ENCODE data around the gene UFM1.
A peak's percentile ranks its signal among the peaks of the same experiment; 100 is the strongest.
"Not testable (repeated sequence)": the region's sequence is repeated elsewhere in the genome, so short reads cannot be mapped to it uniquely, and the experiment has no call there.

Gene UFM1

DNA sequence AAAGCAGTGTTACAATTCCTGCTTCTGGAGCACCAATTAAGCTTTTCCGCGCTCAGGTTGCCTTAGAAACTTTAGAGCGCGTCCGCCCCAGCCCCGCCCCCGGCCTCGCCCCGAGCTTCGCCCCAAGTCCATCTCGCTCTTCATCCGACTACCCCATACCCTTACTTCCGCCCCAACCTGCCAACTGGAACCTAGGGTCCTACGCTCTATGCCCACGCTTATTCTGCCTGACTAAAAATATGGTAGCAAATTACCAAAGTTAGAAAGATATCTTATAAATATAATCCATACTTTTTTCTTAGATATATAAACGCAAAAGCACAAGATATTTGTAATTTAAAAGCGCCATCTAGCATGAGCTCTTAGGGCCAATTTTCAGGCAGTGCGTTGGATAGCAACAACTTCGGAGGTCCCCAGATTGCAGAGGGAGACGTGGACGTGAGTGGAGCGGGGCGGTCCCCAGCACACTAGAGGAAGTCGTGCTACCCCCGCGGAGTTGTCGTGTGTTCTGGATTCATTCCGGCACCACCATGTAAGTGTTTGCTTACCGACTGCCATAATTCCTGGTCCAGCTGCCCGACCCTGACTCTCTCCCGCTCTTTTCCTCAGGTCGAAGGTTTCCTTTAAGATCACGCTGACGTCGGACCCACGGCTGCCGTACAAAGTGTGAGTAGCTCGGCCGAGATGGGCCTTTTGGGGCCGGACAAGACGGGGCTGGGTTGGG, at the start of gene UFM1:
UFM1 (plus strand) TSS at position 462 of the 724 bp plus-strand sequence; CDS start at position 531, 69 bp downstream.
- peak; percentile 73 to 76 for DNase-seq (ENCODE audit: extremely low read depth in 1 of 2, low read depth in 1 of 2)

DNA sequence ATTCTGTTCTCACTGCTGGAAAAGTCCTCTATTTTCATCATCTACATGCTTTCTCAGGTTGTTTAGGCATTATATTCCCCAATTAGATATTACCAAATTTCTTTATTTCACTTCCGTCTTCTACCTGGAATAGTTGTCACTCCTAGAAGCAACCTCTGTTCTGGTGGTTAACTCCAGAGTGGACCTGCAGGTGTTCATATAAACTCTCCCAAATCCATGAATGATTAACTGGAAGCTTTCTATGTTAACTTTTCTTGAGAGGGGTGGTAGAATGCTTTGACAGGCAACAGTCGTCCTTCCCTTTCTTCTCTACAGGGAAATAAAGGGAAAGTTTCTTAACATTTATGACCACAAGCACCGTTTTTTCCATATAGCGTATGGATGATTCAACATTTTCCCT, 48.4 kb upstream of the UFM1 start:
- DNase-seq (ENCODE audit: extremely low read depth in 1 of 2, low read depth in 1 of 2): no peak

DNA sequence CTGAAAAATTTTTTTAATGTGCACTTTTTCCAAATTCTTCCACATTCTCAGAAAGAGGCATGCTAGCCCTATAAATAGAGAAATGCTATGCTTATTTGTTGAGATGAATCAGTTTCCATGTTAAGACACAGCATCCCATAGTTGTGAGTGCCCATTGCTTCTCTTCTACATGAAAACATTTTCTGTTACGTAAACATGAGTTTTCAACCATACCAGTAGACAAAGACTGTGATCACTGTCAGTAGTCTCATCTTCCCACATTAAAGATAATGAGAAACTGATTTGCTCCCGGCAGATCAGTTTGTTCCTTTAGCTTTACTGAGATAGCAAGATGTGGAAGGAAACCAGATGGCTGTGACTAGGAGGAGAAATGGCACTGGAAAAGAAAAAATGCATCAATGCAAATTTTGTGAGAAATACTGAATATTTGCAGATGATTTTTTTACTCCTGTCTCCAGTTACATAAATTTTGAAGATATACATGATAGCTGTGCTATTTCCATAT, 45.8 kb upstream of the UFM1 start:
- DNase-seq (ENCODE audit: extremely low read depth in 1 of 2, low read depth in 1 of 2): no peak

DNA sequence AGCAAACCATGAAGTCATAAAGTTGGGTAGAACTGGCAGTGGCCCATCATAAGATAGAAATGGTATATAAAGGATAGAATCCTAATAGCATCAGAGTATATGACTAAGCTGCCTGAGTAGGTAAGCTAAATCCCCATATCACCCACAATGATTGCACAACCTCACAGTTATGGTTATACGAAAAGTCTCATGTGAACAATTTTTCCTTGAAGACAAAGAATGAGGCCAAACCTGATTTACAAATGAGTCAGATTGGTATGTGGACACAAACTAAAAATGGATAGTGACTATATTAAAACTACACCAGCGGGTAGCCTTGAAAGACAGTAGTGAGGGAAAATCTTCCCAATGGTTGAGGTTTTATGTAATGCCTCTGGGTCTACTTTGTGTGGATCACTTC, 40.9 kb upstream of the UFM1 start:
- no peak for DNase-seq (ENCODE audit: extremely low read depth in 1 of 2, low read depth in 1 of 2)

DNA sequence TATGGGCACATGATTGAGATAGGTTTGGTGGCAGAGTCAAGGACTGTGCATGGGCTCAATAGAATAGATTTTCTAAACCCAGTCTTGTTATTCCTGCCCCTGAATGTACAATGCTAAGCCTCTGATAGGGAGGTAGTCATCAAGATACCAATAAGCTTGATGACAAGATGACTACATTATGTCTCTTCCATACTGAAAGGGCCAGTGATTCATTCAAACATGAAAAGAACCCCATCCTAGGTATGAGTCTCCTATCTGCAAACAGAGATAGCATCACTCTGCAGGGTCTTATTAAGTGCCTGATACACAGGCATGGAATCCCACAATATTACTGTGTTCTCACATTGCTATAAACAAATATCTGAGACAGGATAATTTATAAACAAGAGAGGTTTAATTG, 40.3 kb upstream of the UFM1 start:
- no peak for DNase-seq (ENCODE audit: extremely low read depth in 1 of 2, low read depth in 1 of 2)

DNA sequence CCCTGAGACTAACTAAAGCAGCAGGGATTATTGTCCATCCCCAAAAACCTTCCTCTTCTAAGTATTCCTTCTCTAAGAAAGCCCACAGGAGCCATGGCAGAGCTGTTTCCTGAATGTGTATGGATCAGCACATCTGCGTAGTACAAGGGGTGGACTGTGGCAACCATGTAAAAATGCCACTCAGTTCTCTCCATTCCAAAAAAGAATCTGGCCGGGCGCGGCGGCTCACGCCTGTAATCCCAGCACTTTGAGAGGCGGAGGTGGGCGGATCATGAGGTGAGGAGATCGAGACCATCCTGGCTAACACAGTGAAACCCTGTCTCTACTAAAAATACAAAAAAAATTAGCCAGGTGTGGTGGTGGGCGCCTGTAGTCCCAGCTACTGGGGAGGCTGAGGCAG, 38.5 kb upstream of the UFM1 start:
- not testable (repeated sequence) for DNase-seq (ENCODE audit: extremely low read depth in 1 of 2, low read depth in 1 of 2)

DNA sequence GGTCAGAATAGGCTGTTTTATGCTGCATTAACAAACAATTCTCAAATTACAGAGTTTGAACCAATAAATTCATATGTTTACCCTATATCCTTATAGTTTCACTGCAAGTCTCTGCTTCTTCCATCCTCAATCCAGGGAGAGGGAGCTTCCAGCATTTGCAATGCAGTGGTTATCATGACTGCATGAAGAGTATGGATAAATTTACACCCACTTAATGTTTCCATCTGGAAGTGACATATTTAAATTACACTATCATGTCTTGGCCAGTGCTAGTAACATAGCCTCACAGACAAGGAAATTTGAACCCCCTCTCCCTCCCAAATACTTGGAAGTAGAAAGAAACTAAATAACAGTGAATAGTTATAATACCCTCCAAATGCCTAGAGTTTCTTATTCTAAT, 33.5 kb upstream of the UFM1 start:
- DNase-seq (ENCODE audit: extremely low read depth in 1 of 2, low read depth in 1 of 2): no peak

DNA sequence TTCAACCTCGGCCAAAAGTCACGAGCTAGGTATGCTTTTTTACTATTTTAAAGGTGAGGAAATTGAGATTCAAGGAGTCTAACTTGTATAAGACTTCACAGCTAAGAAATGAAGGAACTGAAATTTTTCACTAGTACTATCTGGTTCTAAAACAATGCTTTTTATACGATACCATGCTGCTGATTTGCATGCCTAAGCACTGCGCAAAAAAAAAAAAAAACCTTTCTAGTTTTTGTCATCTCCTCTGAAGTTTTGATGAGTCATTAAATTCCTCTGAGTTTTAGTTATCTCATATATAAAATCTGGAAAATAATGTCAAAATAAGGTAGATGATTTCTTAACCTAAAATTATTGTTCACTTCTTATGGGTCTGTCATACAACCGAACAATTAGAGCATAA, 28.0 kb upstream of the UFM1 start:
- DNase-seq (ENCODE audit: extremely low read depth in 1 of 2, low read depth in 1 of 2): no peak

DNA sequence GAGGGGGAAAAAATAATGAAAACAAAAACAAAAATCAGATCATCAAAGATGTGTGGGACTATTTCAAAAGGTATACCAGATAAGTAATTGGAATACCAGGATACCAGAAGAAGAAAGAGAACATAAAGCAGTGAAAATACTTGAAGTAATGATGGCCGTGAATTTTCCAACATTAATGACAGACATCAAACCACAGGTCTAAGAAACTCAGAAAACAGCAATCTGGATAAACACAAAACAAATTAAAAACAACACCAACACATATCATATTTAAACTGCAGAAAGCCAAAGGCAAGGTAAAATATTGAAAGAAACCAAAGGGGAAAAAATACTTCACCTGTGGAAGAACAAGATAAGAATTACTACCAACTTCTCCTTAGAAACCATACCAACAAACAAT, 24.2 kb upstream of the UFM1 start:
- no peak for DNase-seq (ENCODE audit: extremely low read depth in 1 of 2, low read depth in 1 of 2)

DNA sequence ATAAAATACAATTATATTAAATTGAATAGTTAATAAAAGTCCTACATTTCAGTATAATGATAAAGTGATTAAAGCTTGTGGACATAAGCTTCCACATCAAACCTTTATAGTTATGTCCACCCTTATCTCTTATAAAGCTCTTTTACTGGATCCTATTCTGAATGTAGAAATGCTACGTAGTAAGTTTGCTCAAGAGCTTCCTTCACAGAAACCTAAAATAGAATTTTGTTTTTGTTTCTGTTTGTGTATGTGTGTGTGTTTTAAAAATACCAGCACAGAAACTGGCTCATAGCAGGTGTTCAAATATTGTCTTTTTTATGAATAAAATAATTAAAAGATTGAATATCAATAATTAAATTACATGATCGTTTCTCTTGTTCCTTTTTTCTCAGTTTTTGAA, 21.0 kb upstream of the UFM1 start:
- DNase-seq (ENCODE audit: extremely low read depth in 1 of 2, low read depth in 1 of 2): no peak

DNA sequence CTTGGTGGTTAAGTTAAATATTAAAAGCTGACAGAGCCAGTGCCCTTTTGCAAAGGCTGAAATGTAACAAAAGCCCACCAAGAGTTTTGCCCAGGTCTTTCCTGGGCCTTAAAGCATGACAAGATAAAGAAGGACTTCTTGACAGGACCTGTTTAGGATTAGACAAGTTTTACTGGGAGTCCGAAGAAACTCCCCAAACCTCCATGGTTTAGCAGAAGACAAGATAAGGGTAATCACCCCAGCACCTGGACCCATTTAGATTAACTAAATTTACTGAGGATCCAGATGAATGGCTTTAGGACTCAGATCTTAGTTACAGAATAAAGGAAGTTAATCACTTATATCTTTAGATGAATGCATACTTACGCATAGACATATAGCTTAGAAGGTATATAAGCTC, 14.8 kb upstream of the UFM1 start:
- no peak for DNase-seq (ENCODE audit: extremely low read depth in 1 of 2, low read depth in 1 of 2)

DNA sequence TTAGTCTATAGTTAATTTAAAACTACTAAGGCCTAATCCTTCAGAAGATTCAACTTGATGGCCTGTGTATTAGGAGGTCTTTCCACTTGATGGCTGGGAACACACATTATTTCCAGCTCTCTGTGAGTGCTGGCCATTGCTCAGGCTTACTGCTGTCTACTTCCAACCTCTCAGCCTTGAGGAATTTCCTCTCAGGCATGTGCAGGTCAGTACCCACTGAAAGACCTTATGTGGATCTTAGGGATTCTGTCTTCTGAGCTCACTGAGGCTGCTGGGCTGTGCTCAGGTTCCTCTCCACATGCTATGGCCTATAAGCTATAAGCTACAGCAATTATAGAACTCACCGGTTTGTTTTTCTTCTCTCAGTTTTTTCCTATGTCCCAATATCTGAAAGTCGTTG, 11.6 kb upstream of the UFM1 start:
- DNase-seq (ENCODE audit: extremely low read depth in 1 of 2, low read depth in 1 of 2): no peak

DNA sequence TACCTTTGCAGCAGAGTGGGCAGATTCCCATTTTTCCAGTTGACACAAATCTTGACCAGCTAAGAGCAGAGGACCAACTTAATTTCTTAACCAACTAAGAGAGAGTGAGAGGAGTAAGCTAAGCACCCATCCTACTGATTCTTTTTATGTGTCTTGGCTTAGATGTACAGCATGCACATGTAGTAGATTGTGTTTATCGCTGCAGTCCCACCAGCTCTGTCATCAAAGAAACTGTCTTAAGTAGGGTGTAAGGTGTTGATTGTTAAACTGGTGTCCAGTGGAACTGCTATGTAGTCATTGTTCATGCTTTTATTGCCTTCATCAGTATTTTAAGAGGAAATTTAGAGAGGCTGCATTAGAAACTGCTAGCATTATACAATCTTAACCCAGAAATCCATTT, 9.0 kb upstream of the UFM1 start:
- no peak for DNase-seq (ENCODE audit: extremely low read depth in 1 of 2, low read depth in 1 of 2)

DNA sequence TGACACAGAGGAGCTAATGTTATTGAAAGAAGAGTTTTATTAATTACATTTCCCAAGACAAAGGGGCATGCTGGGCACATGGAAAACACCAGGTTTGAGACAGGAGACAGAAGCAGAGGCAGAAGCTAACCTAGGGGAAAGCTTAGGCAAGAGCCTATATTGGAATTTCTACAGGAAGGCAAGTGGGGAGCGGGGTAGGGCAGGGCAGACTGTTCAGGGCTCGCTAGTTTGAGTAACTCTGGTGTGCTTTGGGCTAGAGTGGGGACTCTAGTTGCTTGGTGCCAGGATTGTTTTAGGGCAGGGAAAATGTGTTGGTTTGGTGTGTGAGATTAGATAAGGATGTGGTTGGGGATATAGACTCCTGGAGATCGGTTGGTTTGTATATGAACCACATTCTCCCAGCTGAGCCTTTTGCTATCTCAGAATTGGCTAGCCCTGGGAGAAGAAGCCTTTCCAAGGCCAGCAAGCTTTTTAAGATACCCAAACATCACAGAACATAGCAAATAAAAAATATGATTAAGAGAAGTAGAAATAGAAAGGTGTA, 8.4 kb upstream of the UFM1 start:
- DNase-seq (ENCODE audit: extremely low read depth in 1 of 2, low read depth in 1 of 2): no peak

DNA sequence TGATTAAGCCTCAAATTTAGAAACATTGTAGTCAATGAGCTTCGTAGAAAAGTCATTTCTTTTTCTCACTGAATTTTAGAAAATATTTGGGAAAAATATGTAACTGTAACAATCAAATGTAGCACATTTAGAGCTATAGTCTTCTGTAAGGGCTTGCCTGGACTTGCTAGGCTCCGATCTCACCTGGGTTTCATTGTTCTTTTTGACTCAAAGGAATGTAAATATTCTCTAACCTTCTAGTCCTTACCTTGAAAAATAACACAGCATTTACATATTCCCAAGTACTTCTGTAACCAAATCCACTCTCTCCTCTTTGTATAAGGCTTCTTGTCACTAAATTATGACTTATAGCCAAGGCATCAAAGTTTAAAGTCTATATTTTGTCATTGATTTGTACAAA, 2.9 kb upstream of the UFM1 start:
- DNase-seq (ENCODE audit: extremely low read depth in 1 of 2, low read depth in 1 of 2): no peak

DNA sequence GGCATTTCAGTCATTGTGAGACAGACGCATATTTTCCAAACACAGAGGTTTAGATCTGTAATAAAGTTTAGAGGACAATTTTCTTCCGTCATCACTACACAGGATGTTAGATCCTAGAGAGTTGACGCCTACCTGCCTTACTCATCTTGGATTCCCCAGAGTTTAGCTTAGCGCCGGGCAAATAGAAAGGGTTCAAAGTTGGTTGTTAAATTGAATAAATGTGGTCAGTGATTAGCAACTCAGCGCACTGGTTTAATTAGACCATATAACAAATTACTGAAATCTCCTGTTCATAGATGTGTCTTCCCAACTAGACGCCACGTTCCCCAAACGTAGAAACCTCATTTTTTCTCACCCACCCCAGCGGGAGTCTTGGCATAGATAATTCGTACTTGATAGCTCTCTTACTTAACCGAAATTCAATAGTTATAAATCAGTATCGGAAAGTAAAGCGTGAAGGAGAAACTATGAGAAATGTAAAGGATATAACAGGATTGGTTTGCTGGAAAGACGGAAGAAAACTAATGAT, 726 bp upstream of the UFM1 start:
- peak in 1 of 2 donors; percentile 0 for DNase-seq (ENCODE audit: extremely low read depth in 1 of 2, low read depth in 1 of 2)

DNA sequence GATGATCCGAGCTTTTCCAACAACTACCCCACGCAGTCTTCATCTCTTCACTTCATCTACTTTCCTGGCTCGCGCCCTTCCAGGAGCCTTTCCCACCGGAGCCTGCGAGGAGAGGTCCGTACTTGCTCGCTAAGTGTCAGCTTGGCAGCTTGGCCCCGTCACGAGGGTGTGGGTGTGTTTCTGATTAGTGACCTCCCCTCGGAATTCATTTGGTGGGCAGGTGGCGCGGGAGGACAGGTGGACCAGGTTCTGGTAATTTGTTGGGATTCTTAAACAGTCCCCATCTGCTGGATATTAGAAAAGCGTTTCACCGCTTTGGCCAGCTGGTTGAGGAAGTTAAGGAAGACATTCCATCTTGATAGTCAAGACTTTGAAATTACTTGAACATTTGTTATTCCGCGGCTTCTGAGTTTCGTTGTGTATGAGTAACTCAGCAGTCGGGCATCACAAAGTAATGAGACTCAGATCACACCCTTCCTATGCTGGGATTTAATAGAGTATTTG, 515 bp downstream of the UFM1 start:
- peak in 1 of 2 donors; percentile 25 for DNase-seq (ENCODE audit: extremely low read depth in 1 of 2, low read depth in 1 of 2)

DNA sequence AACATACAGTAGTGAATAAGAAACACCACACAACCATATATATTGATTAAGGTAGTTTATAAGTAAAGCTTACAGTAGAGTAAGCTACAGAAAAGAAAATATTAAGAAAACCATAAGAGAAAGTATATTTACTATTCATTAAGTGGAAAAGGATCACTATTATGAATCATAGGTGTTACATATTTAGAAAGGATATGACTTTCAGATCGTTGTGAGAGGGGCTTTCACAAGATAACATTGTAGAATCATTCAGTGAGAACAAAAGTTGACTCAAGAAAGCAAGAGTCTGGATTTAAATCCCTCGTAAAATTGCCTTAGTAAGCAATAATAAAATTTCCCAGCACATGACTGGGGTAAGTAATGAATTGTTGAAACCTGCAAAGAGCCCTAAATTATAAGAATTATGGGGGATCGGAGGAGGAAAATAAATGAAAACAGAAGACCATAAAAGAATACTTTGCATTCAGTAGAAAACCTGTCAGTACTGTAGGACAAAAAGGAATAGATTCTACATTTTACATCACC, 6.0 kb downstream of the UFM1 start:
- no peak for DNase-seq (ENCODE audit: extremely low read depth in 1 of 2, low read depth in 1 of 2)

DNA sequence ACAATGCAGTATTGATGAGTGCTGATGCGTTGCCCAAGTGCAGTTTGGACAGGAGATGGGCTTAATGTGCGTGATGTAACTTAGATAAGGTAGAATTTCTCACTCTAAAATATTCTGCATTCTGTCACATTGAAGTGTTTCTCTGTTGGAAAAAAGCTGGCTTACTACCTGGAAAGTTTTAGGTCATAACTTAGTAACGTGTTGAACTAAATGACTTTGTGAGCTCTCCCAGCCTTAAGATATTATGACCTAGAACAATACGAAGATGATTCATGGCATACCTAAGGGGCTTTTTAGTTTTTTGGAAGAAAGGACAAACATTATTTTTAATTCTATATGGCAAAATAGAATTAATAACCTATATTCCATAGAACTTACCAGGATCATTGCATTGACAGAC, 9.0 kb downstream of the UFM1 start:
- no peak for DNase-seq (ENCODE audit: extremely low read depth in 1 of 2, low read depth in 1 of 2)

DNA sequence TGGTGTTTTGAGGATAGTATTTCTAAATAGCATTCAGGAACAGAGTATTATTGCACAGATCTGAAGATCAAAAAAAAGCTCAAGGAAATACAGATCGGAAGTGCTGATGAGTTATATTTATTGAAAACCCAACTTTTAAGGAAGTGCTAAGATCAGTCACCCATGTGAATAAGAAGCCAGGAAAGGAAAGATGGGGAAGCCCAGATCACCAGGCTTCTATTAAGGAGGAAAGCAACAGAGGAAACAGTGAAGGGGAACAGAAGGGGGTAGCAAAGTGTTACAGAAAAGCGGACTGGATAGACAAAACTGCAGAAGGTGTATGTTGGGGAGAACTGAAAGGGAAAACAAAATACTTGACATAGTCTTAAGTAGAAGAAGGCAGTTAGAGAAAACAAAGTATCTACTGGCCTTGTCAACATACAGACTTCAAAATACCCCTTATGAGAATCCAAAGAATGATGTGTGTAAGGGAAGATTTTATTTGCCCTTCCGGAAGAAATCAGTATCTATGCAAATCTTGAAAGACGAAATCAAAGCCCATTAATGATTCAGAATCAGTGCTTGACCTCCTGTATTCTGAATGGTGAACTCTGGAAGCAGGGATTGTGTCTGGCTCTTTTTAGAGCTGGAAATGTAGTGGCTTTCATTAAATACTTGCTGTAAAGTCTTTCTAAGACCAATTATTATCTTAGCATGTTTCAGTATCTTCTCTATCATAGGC, 12.1 kb downstream of the UFM1 start:
- DNase-seq (ENCODE audit: extremely low read depth in 1 of 2, low read depth in 1 of 2): no peak

DNA sequence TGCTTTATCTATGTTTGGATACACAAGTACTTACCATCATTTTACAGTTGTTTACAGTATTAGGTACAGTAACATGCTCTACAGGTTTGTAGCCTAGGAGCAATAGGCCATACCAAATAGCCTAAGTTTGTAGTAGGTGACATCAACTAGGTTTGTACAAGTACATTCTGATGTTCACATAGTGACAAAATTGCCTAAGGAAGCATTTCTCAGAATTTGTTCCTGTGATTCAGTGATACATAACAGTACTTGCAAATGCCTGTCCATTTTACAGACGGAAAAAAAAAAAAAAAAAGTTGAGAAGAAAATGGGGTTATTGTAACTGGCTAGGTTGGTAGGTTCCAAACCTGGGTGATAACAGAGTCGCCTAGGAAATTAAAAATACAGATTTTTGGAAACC, 13.6 kb downstream of the UFM1 start:
- no peak for DNase-seq (ENCODE audit: extremely low read depth in 1 of 2, low read depth in 1 of 2)
